Natural killer cell treated with Interleukin-12 subunit alpha and Interleukin-12 subunit beta and Interleukin-15 and Interleukin-18, amount 100 ng/mL, for 72 hours (primary cell): ENCODE data around the gene ZBP1. TPM values are rescaled to one million over a fixed set of nuclear protein-coding genes. Genes with fewer than 3 reads are reported as not detected.

ENCODE experiments used
- ATAC-seq, 2 donors: fragments of 150-1000 bp; cut with Tn5 transposase in 1 of 2; sonication (Bioruptor Pico), chemical (Tn5 transposase) in 1 of 2; 2 replicates each; pipeline ENCODE4 v1.10.0; 2021
- DNase-seq: peaks from one replicate; pipeline ENCODE4 v3.0.0; 2022; ENCODE audit warnings: low spot score
- H3K27ac Mint-ChIP-seq, 2 donors: 1 replicate in 1 of 2; 2 replicates in 1 of 2; pipeline ENCODE4 v1.8.0; 2022; ENCODE audit warnings: mixed read lengths in 2 of 2, mild to moderate bottlenecking in 1 of 2, moderate library complexity in 1 of 2
- H3K27me3 Mint-ChIP-seq, 2 donors: 1 replicate in 1 of 2; 2 replicates in 1 of 2; pipeline ENCODE4 v1.8.0; 2022; ENCODE audit warnings: mixed read lengths in 2 of 2
- H3K36me3 Mint-ChIP-seq: one replicate; pipeline ENCODE4 v1.8.0; 2022; ENCODE audit warnings: mixed read lengths
- H3K4me1 Mint-ChIP-seq, 2 donors: 1 replicate in 1 of 2; 2 replicates in 1 of 2; pipeline ENCODE4 v1.8.0; 2022; ENCODE audit warnings: low read depth in 2 of 2, mixed read lengths in 2 of 2, mild to moderate bottlenecking in 1 of 2
- H3K4me3 Mint-ChIP-seq: one replicate; pipeline ENCODE4 v1.8.0; 2022; ENCODE audit warnings: mixed read lengths
- H3K9me3 Mint-ChIP-seq: 2 replicates; pipeline ENCODE4 v1.8.0; 2022; ENCODE audit warnings: mixed read lengths
- total RNA-seq, 2 donors: library from RNA; stranded (reverse); gene quantifications; one replicate each; pipeline ENCODE4 v1.2.3, GENCODE V29; 2022

Gene ZBP1
- total RNA-seq, 2 donors from 2014 or later, result 4.8 to 4.9 TPM

DNA sequence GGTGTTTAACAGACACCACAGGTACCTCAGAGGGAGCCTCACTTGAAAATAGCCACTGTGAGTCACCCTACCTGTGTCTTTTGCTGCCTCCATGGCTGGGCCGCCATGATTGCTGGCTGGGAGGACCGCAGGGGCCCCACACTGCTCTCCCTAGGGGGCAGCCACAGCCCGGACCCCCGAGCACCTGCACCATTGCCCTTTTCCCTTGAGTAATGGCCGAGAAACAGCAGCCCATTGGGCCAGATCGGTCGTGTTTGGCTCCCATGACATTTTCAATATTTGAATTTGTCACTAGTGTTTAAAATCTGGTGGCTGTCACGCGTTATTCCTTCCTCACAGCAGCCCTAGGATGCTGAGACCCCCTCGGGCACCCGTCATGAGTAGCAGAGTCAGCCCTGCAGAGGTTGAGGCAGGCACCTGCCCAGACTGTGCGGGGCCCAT, 6.7 kb downstream of the ZBP1 start:
- Mint-ChIP-seq H3K4me1 (peaks cover 17 to 20% of the 10 kb centered on the region in 2 donors), H3K27me3 (no peaks in the 10 kb centered on the region), H3K4me3 (no peak overlapping the region), H3K9me3 (no peaks in the 10 kb centered on the region), H3K36me3 (no peaks in the 10 kb centered on the region), H3K27ac (no peak overlapping the region)
- DNase-seq, result no peak
- no peak for ATAC-seq

DNA sequence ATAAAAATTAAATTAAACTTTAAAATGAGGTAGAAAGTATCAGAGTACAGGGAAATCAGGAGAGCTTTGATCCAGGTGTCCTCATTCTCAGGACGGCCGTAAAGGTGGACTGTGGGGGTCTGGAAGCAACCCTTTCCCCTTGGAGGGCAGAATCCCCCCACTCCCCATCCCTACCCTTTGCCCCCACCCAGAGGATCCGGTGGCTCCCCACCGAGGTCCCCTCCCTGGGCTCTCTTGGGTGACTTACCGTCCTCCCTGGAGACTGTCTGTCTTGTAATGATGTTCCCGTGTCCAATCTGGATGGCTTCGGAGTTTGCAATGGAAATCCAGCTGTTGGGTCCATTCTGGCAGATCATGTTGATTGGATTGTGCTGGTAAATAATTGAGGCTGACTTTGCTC, 7.3 kb downstream of the ZBP1 start:
- Mint-ChIP-seq H3K4me1 (peaks cover 13 to 14% of the 10 kb centered on the region in 2 donors), H3K27me3 (no peaks in the 10 kb centered on the region), H3K9me3 (no peaks in the 10 kb centered on the region), H3K36me3 (no peaks in the 10 kb centered on the region), H3K4me3 (no peak overlapping the region), H3K27ac (no peak overlapping the region)
- no peak for DNase-seq
- ATAC-seq, result no peak

DNA sequence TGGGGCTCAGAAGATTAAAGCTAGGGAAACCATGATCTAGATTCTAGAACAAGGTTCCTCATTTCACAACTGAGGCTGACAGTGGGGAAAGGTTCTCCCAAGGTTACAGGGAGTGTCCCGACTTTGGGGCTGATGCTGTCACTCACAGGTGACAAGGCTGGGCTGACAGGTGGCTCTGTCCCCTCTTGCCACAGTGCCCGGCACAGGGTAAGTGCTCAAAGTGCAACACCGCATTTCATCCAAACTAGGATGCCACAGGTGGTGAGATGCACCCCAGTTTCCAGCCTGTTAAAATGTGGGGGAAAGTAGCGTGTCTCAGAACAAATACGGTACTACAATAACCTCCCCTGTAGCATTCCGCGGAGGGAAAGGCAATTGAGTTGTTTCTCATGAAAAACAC, 7.8 kb downstream of the ZBP1 start:
- Mint-ChIP-seq H3K36me3 (no peaks in the 10 kb centered on the region), H3K27me3 (no peaks in the 10 kb centered on the region), H3K27ac (no peak overlapping the region), H3K4me3 (no peak overlapping the region), H3K9me3 (no peaks in the 10 kb centered on the region), H3K4me1 (peaks cover 8 to 11% of the 10 kb centered on the region in 2 donors)
- ATAC-seq (no peak), DNase-seq (no peak)

DNA sequence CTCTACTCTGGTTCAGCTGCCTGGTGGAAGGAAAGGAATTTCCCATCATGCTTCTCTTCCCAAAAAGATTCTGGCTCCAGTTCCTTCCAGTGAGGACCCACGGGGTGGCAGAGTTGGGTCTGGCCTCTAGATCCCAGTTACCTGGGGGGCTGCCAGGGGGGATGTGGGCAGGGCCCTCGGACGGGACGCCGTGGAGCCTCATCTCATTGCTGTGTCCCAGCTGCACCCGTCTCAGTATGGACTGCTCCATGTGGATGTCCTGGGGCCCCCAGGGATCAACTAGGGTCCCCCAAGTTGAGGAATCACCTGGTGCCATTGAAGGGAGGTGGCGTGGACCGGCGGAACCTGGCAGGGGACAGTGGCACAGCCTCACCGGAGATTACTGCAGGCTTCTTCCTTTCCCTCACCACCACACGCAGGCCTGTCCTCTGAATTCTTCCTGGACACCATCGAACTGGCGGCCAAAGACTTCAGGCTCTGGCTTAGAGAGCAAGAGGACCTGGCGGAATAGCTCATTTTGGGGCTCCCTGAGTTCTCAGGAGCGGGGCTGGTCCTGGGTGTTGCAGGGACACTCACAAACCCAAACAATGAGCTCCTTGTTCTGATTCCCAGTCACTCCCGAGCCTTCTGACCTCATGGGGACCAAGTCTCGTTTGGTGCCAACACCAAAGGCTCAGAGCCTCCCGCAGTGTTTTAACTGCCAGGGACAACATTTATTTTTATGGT, 8.5 kb downstream of the ZBP1 start:
- Mint-ChIP-seq H3K4me1 (peaks cover 2 to 4% of the 10 kb centered on the region in 2 donors), H3K27ac (no peak overlapping the region), H3K9me3 (no peaks in the 10 kb centered on the region), H3K27me3 (no peaks in the 10 kb centered on the region), H3K4me3 (no peak overlapping the region), H3K36me3 (no peaks in the 10 kb centered on the region)
- DNase-seq (peak; percentile 48), ATAC-seq (no peak)

DNA sequence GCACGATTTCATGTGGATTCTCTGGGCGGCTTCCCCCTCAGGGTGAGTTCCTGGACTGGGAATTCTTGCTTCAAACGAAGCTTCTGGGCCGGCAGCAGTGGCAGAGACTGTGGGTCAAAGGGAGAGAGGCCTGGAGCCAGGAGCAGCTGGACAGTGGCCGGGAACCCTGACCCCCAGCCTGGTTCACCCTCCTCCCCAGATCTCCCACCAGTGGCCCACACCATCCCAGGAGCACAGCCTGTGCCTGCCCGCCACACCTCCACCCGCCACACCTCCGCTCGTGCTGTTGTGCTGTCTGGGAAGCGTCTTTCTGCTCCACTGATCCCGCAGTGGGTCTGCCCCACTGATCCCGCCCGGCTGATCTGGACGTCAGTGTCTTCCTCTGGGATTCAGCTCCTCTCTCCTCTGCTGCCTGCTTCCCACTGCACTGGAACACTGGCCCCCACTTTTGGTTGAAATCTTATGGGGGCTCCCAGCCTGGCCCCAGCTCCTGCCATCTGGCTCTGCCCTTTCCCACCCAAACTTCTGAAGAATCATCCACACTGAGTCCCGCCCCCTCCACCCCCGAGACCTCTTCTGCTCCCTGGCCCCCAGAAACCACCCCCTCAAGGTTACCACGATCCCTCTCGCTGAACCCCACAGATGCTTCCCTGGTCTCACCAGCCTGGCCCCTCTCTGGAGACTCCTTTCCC, 9.8 kb downstream of the ZBP1 start:
- Mint-ChIP-seq H3K4me1 (peaks cover 10 to 14% of the 10 kb centered on the region in 2 donors), H3K36me3 (no peaks in the 10 kb centered on the region), H3K27me3 (peaks cover 0 to 3% of the 10 kb centered on the region in 2 donors), H3K4me3 (no peak overlapping the region), H3K27ac (peak overlapping the region in 1 of 2 donors; percentile 27), H3K9me3 (no peaks in the 10 kb centered on the region)
- DNase-seq, result no peak
- ATAC-seq, result no peak

DNA sequence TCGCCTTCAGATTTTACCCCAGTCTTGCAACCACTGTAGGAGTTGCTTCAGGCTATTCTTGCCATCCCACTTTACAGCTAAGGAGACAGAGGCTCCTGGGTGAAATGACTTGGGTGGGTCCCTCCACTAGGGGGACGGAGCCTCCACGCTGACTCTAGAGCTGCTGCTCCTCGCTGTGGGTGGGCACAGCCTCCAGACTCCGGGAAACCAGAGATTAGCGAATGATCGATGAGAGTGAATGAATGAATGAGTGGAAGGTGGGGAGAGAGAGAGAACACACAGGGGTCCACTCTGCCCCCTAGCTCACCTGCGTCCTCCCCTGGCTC, 10.4 kb downstream of the ZBP1 start:
- H3K4me1 Mint-ChIP-seq, result peaks cover 16 to 20% of the 10 kb centered on the region in 2 donors
- H3K27me3 Mint-ChIP-seq, result peaks cover 0 to 3% of the 10 kb centered on the region in 2 donors
- H3K4me3 Mint-ChIP-seq, result no peak overlapping the region
- DNase-seq (no peak), ATAC-seq (no peak)
- no peaks in the 10 kb centered on the region for H3K9me3 Mint-ChIP-seq
- no peaks in the 10 kb centered on the region for H3K36me3 Mint-ChIP-seq
- H3K27ac Mint-ChIP-seq, result no peak overlapping the region

DNA sequence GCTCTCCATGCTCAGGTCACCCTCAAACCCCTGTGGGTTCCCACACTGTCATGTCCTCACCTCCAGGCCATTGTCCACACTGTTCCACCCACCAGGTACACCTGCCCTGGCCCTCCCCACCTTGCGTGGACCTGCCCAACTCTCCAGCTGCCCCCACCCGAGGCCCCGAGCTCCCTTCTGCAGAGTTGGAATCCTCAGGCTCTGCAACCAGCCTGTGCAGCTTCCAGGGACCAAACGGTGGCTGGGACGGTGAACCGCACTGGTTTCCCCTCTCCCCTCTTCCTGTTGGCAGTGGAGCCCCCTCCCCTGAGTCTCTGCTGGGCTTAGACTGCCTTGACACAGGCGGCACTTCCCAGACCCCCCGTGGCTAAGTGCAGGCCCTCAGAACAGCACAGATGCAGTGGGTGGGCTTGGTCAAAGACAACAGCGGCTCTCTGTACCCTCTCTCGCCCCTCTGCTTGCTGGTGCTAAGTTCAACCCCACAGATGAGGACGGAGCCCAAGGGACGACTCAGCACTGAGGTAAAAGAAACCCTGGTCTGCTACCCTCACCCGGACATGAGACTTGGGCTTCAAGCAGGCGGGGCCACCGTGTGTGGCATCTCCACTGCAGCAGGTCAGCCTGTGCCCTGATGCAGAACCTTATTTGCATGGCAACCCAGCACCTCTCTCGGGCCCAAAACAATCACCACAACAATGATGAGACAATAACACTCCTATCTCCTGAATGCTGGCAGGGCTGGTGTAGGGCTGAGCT, 11.0 kb downstream of the ZBP1 start:
- no peak overlapping the region for H3K27ac Mint-ChIP-seq
- DNase-seq (no peak), ATAC-seq (no peak)

DNA sequence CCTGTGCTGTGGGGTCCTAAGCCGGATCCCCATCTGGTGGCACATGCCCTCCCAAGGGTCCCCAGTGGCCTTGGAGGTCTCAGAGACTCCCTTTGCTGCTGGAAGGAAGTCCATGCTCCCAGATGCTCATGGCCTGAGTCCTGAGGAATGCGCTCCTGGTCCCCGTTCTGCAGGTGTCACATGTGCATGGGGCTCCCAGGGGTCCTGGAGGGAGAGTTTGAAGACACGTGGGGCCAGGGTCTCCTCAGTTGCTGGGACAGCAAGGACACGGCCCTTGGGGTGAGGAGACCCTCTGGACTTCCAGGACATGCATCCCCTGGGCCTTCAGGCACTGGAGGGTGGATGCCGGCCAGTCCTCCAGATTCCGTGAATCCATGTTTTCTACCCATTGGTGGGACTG, 11.7 kb downstream of the ZBP1 start:
- Mint-ChIP-seq H3K9me3 (no peaks in the 10 kb centered on the region), H3K36me3 (no peaks in the 10 kb centered on the region), H3K27ac (no peak overlapping the region), H3K4me1 (peaks cover 21 to 23% of the 10 kb centered on the region in 2 donors), H3K27me3 (peaks cover 0 to 3% of the 10 kb centered on the region in 2 donors), H3K4me3 (no peak overlapping the region)
- ATAC-seq (no peak), DNase-seq (no peak)

More for the DNA sequence above, 11.0 kb downstream of the ZBP1 start:
- Mint-ChIP-seq H3K9me3 (no peaks in the 10 kb centered on the region), H3K4me3 (no peak overlapping the region), H3K36me3 (no peaks in the 10 kb centered on the region), H3K27me3 (peaks cover 0 to 3% of the 10 kb centered on the region in 2 donors), H3K4me1 (peaks cover 19 to 22% of the 10 kb centered on the region in 2 donors)

DNA sequence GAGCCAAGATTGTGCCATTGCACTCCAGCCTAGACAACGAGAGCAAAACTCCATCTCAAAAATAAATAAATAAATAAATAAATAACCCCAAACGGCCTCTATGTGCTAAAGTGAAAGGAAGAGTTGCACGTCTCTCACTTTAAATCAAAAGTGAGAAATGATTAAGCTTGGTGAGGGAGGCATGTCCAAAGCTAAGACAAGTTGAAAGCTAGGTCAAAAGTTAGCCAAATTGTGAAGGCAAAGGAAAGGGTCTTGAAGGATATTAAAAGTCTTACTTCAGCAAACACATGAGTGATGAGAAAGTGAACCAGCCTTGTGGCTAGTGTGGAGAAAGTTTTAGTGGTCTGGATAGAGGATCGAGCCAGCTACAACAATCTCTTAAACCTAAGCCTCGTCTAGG, 14.3 kb downstream of the ZBP1 start:
- H3K36me3 Mint-ChIP-seq, result no peaks in the 10 kb centered on the region
- no peaks in the 10 kb centered on the region for H3K9me3 Mint-ChIP-seq
- no peak for DNase-seq
- peak overlapping the region; percentile 46 for H3K4me3 Mint-ChIP-seq
- peak in 1 of 2 donors; percentile 35 for ATAC-seq
- peaks cover 0 to 3% of the 10 kb centered on the region in 2 donors for H3K27me3 Mint-ChIP-seq
- H3K4me1 Mint-ChIP-seq, result peaks cover 30 to 32% of the 10 kb centered on the region in 2 donors
- H3K27ac Mint-ChIP-seq, result peak overlapping the region; percentile 6 to 74

DNA sequence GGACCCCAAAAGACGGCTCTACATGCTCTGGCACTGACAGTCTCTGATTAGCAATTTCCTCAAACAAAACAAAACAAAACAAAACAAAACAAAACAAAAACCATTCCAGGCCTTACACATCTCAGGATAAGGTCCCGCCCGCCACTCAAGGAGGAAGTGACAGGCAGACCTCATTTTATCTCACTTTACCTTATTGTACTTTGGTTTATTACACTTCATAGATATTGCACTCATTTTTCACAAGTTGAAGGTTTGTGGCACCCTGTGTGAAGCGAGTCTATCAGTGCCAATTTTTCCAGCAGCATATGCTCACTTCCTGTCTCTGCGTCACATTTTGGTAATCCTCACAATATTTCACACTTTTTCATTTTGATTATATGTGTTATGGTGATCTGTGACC, 15.2 kb downstream of the ZBP1 start:
- peak; percentile 81 to 85 for ATAC-seq
- Mint-ChIP-seq H3K4me1 (peaks cover 31 to 33% of the 10 kb centered on the region in 2 donors), H3K27me3 (peaks cover 0 to 3% of the 10 kb centered on the region in 2 donors), H3K36me3 (no peaks in the 10 kb centered on the region), H3K4me3 (peak overlapping the region; percentile 46), H3K9me3 (no peaks in the 10 kb centered on the region), H3K27ac (peak overlapping the region; percentile 35 to 74)
- DNase-seq, result no peak

DNA sequence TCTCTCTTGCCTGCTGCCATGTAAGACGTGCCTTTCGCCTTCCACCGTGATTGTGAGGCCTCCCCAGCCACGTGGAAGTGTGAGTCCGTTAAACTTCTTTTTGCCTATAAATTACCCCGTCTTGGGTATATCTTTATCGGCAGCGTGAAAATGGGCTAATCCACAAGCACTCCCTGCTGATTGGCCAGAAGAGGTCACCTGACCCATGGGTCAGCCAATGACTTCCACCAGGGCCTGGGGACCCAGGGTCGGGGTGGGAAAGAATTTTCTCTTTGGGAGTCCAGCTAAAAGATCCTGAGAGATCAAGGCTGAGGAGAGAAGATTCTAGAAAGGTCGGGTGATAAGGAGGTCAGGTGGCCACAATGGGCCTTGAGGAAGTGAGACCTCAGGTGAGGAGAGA, 17.1 kb downstream of the ZBP1 start:
- H3K27me3 Mint-ChIP-seq, result peaks cover 0 to 3% of the 10 kb centered on the region in 2 donors
- ATAC-seq, result no peak
- no peaks in the 10 kb centered on the region for H3K36me3 Mint-ChIP-seq
- H3K9me3 Mint-ChIP-seq, result no peaks in the 10 kb centered on the region
- H3K27ac Mint-ChIP-seq, result no peak overlapping the region
- DNase-seq, result no peak
- peaks cover 31 to 33% of the 10 kb centered on the region in 2 donors for H3K4me1 Mint-ChIP-seq
- H3K4me3 Mint-ChIP-seq, result no peak overlapping the region

DNA sequence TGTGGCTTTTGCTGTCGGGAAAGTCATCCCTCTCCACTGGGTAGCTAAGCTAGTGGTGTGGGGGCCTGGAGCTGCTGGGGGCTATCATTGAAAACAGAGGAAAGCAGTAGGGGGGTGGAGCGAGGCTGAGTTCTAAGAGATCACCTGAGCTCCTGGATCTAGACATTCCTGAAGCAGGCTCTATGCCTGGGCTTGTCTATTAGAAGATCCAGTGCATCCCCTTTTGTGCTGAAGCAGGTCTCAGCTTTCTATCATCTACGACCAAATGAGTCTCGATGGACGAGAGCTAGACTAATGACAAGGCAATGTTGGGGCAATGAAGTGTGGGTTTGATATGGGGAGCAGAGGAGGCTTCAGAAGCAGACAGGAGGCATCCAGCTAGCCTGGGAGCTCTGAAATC, 18.5 kb downstream of the ZBP1 start:
- H3K27ac Mint-ChIP-seq, result no peak overlapping the region
- no peak overlapping the region for H3K4me3 Mint-ChIP-seq
- no peaks in the 10 kb centered on the region for H3K9me3 Mint-ChIP-seq
- H3K27me3 Mint-ChIP-seq, result peaks cover 0 to 3% of the 10 kb centered on the region in 2 donors
- DNase-seq (no peak), ATAC-seq (no peak)
- H3K4me1 Mint-ChIP-seq, result peaks cover 33 to 34% of the 10 kb centered on the region in 2 donors
- H3K36me3 Mint-ChIP-seq, result no peaks in the 10 kb centered on the region

DNA sequence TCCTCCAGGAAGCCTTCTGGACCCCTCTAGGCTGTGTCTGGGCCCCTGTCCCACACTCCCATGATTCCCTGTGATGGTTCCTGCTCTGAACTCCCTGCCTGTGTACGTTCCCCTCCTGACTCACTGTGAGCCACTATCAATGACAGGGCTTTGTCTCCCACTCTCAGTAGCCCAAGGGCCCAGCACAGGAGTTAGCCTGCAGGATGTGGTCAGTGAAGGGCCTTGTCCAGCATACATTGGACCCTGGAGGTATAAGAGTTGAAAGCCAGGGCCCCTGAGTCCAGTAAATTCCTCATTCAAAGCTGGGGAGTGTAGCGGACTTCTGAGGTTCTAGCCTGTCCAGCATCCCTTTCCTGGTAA, 19.0 kb downstream of the ZBP1 start:
- H3K4me3 Mint-ChIP-seq, result no peak overlapping the region
- peaks cover 31 to 32% of the 10 kb centered on the region in 2 donors for H3K4me1 Mint-ChIP-seq
- H3K36me3 Mint-ChIP-seq, result no peaks in the 10 kb centered on the region
- H3K27me3 Mint-ChIP-seq, result peaks cover 0 to 3% of the 10 kb centered on the region in 2 donors
- DNase-seq (no peak), ATAC-seq (no peak)
- no peaks in the 10 kb centered on the region for H3K9me3 Mint-ChIP-seq
- H3K27ac Mint-ChIP-seq, result no peak overlapping the region
